A549 treated with dexamethasone at 1 μM for 4 hours (cell line): ENCODE data around the gene KCNF1. TPM values are rescaled to one million over a fixed set of nuclear protein-coding genes. Genes with fewer than 3 reads are reported as not detected.

ENCODE experiments used
- total RNA-seq: library from RNA; stranded (reverse); fragments of 200-300 nt; extraction: Qiagen RNA extraction; gene quantifications from 5 replicates; pipeline ENCODE4 v1.2.3, GENCODE V29; 2022

KCNF1 gene
- total RNA-seq = 19.3 to 38.5 TPM (median 30.5 TPM) in 5 replicates

GRCh38 chr2:10911291-10912075 lies at the start of gene KCNF1:
Gene KCNF1 (plus strand): TSS chr2:10911934. CDS start chr2:10912427, 493 bp downstream.

Other genes starting within 250 kb of the KCNF1 start
- gene NOL10, start 222.0 kb upstream of the KCNF1 start, total RNA-seq = 44.2 to 47.0 TPM (median 45.3 TPM) in 5 replicates
- 0.11 to 0.37 TPM (median 0.14 TPM) in 5 replicates for gene ATP6V1C2, start 190.3 kb upstream of the KCNF1 start, total RNA-seq
- 311 to 376 TPM (median 357 TPM) in 5 replicates for gene PDIA6, start 99.1 kb upstream of the KCNF1 start, total RNA-seq
- gene SLC66A3, start 243.5 kb downstream of the KCNF1 start, total RNA-seq = 27.8 to 34.3 TPM (median 33.0 TPM) in 5 replicates